Measurements from ENCODE around the gene BCL2L14.

The BCL2L14 gene

DNA sequence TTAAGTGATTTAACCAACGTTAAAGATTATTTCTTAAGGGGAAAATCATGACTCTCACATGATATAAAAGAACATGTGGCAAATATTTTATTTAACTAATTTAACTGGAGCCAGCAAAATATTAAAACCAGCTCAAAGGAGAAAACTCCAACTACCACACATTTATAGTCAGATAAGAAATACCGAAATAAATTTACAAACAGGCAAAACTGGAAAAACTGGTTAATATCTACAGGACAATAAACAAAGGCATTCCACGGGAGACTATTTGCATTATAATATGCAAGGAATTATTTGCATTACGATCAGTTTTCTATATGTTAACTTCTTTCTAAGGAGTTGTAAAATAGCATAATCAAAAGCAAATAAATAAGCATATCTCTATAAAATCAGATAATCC is 13.8 kb upstream of the BCL2L14 start:
- no peak for DNase-seq (ENCODE audit: low spot score)

GRCh38 chr12:12064596-12064995 is 6.1 kb upstream of the BCL2L14 start:
- DNase-seq (ENCODE audit: low spot score), result no peak

- DNase-seq (ENCODE audit: low spot score), result no peak
Measured at GRCh38 chr12:12068751-12069150, 2.0 kb upstream of the BCL2L14 start.

DNA sequence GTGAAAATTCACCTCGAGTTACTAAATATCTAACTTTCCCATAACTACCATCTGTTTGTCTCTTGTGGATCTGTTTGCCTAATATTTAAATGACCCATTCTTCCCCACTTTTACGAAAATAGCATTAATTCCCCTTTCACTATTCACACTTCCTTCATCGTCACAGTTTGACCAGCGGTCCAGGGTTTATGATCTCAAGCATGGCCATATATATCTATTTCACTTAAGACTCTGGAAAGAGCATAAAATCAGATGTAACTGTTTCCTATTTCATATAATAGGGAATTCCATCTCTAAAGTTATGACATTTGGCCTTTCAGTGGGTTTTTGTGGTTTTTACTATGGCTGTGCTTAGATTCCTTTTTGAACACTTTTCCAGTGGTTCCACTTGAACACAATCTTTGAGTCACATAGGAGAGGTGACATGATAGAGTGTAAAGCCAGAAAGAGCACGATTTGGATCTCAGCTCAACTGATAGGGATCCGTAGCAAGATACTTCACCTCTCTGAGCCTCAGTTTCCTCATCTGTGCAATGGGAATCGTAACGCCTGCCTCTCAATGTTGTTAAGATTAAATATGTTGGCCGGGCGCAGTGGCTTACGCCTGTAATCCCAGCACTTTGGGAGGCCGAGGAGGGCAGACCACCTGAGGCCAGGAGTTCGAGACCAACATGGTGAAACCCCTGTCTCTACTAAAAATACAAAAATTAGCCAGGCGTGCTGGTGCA is 754 bp upstream of the BCL2L14 start:
- no peak for DNase-seq (ENCODE audit: low spot score)

GRCh38 chr12:12072064-12072760 is 1.5 kb downstream of the BCL2L14 start:
- DNase-seq (ENCODE audit: low spot score), result no peak

DNA sequence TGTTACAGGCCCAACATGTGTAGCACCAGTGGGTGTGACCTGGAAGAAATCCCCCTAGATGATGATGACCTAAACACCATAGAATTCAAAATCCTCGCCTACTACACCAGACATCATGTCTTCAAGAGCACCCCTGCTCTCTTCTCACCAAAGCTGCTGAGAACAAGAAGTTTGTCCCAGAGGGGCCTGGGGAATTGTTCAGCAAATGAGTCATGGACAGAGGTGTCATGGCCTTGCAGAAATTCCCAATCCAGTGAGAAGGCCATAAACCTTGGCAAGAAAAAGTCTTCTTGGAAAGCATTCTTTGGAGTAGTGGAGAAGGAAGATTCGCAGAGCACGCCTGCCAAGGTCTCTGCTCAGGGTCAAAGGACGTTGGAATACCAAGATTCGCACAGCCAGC is 8.6 kb downstream of the BCL2L14 start:
- no peak for DNase-seq (ENCODE audit: low spot score)

GRCh38 chr12:12081836-12082497 is 11.2 kb downstream of the BCL2L14 start:
- DNase-seq (ENCODE audit: low spot score), result peak; percentile 61

DNA sequence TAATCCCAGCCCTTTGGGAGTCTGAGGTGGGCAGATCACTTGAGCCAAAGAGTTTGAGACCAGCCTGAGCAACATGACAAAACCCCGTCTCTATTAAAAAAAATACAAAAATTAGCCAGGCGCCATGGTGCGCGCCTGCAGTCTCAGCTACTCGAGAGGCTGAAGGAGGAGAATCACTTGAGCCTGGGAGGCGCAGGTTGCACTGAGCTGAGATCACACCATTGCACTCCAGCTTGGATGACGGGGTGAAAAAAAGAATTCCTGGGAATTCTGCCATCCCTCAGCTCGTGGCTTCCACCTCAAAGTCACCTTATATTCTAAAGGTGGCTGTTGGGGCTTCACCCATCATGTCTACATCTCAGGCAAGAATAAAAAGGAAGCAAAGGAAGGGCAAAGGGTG is 12.9 kb downstream of the BCL2L14 start:
- DNase-seq (ENCODE audit: low spot score), result no peak

DNA sequence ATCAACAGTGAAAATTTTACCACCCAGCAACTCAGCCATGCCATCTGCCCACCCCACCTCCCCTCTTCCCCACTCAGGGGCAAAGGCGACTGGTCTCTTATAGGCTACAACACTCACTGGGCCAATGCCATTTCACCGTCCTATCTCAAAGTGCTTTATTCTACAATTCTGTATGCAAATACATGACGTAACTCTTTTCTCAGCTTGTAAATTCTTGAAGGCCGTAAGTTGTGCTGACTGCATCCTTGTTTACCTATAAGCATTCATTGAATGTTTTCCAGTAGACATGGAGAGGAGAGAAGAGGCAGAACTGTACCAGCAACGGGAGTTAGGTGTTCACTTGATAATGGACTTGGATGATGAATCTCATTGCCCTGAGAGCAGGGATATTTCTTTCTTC is 15.6 kb downstream of the BCL2L14 start:
- no peak for DNase-seq (ENCODE audit: low spot score)

DNA sequence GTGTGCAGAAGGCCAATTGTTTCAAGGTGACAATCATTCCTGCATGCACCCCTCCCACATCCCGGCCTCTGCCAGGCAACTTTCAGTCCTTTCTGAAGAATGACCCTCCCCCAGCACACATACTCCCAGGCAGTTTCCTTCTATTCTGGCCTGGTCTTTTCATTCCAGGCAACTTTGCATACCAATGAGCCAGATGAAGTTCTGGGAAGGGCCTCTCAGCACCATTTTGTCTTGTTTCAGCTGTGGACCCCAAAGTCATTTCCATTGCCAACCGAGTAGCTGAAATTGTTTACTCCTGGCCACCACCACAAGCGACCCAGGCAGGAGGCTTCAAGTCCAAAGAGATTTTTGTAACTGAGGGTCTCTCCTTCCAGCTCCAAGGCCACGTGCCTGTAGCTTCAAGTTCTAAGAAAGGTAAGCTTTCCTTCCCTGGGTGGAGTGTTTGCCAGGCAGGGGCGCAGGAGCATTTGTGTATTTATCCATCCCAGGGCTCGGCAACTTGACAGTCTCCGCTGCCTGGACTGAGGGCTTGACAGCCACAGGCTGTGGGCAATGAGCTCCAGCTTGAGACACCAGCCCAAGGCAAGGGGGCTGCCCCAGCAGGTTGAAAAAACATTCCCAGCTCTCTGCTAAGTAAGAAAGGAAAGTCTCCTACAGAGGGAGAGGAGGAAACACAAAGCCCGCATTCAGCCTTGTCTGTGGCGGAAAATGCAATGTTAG is 16.4 kb downstream of the BCL2L14 start:
- no peak for DNase-seq (ENCODE audit: low spot score)

- no peak for DNase-seq (ENCODE audit: low spot score)
Measured at GRCh38 chr12:12087693-12088034, 16.9 kb downstream of the BCL2L14 start.

DNA sequence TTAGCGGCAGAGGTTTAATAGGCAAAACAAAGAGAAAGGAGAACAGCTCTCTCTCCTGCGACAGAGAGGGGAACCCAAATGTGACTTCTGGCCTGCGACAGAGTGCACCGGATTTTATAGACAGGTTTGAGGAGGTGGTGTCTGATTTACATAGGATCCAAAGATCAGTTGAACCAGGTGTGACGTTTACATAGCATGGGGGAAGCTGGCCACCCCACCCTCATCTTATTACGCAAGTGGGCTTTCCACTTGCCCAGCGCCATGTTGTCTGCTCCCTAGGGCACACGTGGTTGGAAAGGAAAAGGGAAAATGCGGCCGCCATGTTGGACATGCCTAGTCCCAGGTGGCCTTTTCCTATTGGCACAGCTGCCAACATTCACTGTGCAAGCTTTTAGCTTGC is 17.4 kb downstream of the BCL2L14 start:
- DNase-seq (ENCODE audit: low spot score), result no peak

- DNase-seq (ENCODE audit: low spot score), result peak; percentile 26
Measured at GRCh38 chr12:12088761-12089160, 18.0 kb downstream of the BCL2L14 start.

GRCh38 chr12:12091071-12091470 is 20.3 kb downstream of the BCL2L14 start:
- DNase-seq (ENCODE audit: low spot score), result no peak

DNA sequence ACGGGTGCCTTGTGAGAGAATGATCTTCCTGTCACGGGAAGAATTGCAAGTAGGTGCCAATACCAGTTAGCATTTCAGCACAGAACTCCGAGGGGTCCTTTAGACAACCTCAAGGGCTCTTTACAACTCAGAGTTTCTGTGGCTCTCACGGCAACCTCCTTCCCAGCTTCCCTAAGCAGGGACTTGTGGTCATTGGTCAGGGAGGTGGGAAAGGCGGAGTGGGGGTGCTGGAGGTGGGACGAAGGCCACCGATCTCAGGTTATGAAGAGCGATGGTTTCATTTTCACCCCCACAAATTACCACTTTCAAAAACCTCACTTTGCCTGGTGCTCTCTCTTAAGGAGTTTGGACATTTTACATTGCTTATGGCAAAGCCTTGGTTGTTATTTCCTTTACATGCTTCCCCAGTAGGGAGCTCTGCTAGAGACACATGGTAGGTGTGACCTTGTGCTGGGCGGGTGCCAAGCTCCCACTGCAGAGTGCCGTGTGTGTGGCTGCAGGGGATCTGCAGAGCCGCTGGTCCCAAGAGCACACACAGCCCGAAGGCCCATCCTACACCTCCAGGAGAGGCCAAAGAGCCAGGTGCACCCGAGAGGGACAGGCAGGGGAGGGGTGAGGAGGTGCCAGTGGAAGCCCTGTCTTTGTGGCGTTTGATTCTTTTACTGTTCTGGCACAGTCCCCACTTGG is 21.4 kb downstream of the BCL2L14 start:
- no peak for DNase-seq (ENCODE audit: low spot score)

- DNase-seq (ENCODE audit: low spot score), result no peak
Measured at GRCh38 chr12:12094481-12094880, 23.7 kb downstream of the BCL2L14 start.

- no peak for DNase-seq (ENCODE audit: low spot score)
Measured at GRCh38 chr12:12095021-12095420, 24.3 kb downstream of the BCL2L14 start.

- no peak for DNase-seq (ENCODE audit: low spot score)
Measured at GRCh38 chr12:12097891-12098690, 27.4 kb downstream of the BCL2L14 start.

GRCh38 chr12:12098691-12099015 is 27.9 kb downstream of the BCL2L14 start:
- DNase-seq (ENCODE audit: low spot score), result no peak

GRCh38 chr12:12099102-12099501 is 28.4 kb downstream of the BCL2L14 start:
- no peak for DNase-seq (ENCODE audit: low spot score)

GRCh38 chr12:12107678-12108077 is 36.9 kb downstream of the BCL2L14 start:
- DNase-seq (ENCODE audit: low spot score), result no peak

Measured in AG08396 (cell line).